HL-60 (cell line): ENCODE data around the gene MRPS12.

ENCODE experiments used
- DNase-seq, 2 experiments: peaks; one replicate each; pipeline ENCODE4 v3.0.0-alpha.2; 2010 to 2020; ENCODE audit warnings: low read depth in 1 of 2, low spot score in 1 of 2
- H3K27ac ChIP-seq: fragments of 250-450 bp; sonication (Bioruptor Pico); replicated peaks from 2 replicates; pipeline ENCODE4 v1.5.1; 2020; ENCODE audit warnings: mild to moderate bottlenecking, moderate library complexity
- H3K27me3 ChIP-seq: fragments of 250-450 bp; sonication (Bioruptor Pico); 2 replicates; pipeline ENCODE4 v1.5.1; 2021; ENCODE audit warnings: mild to moderate bottlenecking, moderate library complexity; ENCODE audit not compliant: insufficient read depth, poor library complexity, severe bottlenecking
- H3K4me3 ChIP-seq: replicated peaks from 2 replicates; pipeline ENCODE4 v1.5.1; 2011; ENCODE audit warnings: mild to moderate bottlenecking, control low read depth, low read length; ENCODE audit not compliant: insufficient read depth
- GABPA ChIP-seq: IDR thresholded peaks from 2 replicates; pipeline ENCODE4 v1.6.1; 2012; ENCODE audit warnings: low read depth
- POLR2AphosphoS5 ChIP-seq: IDR thresholded peaks from 2 replicates; pipeline ENCODE4 v1.6.1; 2012; ENCODE audit warnings: low read depth
- SPI1 ChIP-seq: IDR thresholded peaks from 2 replicates; pipeline ENCODE4 v1.6.1; 2012; ENCODE audit warnings: low read depth, mild to moderate bottlenecking, borderline replicate concordance
- TF ChIP-seq, protein P1 (sequence below): IDR thresholded peaks from 2 replicates; pipeline ENCODE4 v1.6.1; 2012; ENCODE audit warnings: low read depth; ENCODE audit not compliant: insufficient replicate concordance
- TF ChIP-seq, protein P2 (sequence below): IDR thresholded peaks from one replicate; pipeline ENCODE4 v1.5.1; 2011; ENCODE audit warnings: low read length, control low read depth, inconsistent platforms; ENCODE audit not compliant: insufficient read depth

MRPS12 gene

DNA sequence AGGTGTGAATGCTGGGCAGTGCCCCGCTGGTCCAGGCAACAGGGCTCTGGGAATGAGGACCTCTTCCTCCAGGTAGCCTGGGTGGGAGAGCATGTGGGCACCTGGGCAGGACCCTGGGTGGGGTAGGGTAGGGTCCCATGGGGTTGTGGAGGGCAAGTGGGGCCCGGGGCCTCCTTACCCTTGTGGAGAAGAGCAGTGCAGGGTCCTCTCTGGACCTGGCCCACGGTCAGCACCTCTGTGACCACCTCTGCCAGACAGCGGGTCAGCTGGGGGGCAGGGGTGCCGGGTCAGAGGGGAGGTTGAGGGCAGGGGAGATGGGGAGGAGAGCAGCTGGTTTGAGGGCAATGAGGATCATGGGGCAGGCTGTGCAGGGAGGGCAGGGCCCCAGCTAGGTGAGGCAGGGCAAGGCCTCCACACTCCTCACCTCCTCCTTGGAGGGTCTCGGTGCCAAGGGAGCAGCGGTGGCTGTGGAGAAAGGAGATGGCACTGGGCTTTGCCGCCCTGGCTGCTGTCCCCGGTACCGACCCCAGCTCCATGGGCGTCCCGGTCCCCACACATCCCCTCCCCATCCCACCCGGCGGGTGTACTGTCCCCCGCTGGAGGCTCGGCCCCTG lies 19.2 kb upstream of the MRPS12 start:
- Histone ChIP-seq H3K4me3 (no peak overlapping the region), H3K27me3 (no peaks in the 10 kb centered on the region), H3K27ac (no peak overlapping the region)
- no peak for TF ChIP-seq GABPA
- TF ChIP-seq, protein P1, sequence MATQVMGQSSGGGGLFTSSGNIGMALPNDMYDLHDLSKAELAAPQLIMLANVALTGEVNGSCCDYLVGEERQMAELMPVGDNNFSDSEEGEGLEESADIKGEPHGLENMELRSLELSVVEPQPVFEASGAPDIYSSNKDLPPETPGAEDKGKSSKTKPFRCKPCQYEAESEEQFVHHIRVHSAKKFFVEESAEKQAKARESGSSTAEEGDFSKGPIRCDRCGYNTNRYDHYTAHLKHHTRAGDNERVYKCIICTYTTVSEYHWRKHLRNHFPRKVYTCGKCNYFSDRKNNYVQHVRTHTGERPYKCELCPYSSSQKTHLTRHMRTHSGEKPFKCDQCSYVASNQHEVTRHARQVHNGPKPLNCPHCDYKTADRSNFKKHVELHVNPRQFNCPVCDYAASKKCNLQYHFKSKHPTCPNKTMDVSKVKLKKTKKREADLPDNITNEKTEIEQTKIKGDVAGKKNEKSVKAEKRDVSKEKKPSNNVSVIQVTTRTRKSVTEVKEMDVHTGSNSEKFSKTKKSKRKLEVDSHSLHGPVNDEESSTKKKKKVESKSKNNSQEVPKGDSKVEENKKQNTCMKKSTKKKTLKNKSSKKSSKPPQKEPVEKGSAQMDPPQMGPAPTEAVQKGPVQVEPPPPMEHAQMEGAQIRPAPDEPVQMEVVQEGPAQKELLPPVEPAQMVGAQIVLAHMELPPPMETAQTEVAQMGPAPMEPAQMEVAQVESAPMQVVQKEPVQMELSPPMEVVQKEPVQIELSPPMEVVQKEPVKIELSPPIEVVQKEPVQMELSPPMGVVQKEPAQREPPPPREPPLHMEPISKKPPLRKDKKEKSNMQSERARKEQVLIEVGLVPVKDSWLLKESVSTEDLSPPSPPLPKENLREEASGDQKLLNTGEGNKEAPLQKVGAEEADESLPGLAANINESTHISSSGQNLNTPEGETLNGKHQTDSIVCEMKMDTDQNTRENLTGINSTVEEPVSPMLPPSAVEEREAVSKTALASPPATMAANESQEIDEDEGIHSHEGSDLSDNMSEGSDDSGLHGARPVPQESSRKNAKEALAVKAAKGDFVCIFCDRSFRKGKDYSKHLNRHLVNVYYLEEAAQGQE, result no peak
- no peak for TF ChIP-seq SPI1
- TF ChIP-seq POLR2AphosphoS5, result no peak
- TF ChIP-seq, protein P2, sequence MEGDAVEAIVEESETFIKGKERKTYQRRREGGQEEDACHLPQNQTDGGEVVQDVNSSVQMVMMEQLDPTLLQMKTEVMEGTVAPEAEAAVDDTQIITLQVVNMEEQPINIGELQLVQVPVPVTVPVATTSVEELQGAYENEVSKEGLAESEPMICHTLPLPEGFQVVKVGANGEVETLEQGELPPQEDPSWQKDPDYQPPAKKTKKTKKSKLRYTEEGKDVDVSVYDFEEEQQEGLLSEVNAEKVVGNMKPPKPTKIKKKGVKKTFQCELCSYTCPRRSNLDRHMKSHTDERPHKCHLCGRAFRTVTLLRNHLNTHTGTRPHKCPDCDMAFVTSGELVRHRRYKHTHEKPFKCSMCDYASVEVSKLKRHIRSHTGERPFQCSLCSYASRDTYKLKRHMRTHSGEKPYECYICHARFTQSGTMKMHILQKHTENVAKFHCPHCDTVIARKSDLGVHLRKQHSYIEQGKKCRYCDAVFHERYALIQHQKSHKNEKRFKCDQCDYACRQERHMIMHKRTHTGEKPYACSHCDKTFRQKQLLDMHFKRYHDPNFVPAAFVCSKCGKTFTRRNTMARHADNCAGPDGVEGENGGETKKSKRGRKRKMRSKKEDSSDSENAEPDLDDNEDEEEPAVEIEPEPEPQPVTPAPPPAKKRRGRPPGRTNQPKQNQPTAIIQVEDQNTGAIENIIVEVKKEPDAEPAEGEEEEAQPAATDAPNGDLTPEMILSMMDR, result no peak
- no peak for DNase-seq

DNA sequence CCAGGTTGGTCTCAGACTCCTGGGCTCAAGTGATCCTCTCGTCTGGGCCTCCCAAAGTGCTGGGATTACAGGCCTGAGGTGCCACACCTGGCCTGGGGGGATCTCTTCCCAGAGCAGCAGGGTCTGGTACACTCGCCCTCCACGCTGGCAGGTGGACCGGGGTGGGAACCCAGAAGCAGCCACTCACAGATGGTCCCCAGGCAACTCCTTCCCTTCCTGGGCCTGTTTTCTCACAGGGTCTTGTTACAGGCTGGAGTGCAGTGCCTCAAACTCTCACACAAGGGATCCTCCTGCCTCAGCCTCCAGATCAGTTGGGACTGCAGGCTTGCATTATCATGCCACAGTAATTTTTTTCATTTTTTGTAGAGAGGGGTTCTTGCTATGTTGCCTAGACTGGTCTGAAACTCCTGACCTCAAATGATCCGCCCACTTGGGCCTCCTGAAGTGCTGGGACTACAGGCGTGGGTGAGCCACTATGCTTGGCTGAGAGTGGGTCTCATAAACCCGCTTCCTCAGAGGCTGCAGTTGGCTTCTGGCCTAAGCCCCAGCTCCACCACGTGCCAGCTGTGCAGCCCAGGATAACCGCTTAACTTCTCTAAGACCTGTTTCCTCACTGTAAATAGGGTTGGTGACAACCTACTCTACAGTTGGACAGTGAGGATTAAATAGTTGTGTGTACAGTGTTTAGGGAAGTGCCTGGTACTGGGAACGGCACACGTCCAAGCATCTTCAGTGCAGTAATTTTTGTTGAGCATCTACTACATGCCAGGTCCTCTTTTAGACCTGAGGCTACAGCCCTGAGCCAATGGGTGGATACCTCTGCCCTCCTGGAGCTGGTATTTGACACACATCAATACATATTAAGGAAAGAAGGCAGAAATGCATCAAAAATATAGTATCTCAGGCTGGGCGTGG lies 17.9 kb upstream of the MRPS12 start:
- Histone ChIP-seq H3K27ac (peak overlapping the region; percentile 51), H3K27me3 (no peaks in the 10 kb centered on the region), H3K4me3 (no peak overlapping the region)
- DNase-seq, result peak; percentile 36 to 72
- TF ChIP-seq POLR2AphosphoS5 (no peak), SPI1 (peak; percentile 89), GABPA (no peak)
- TF ChIP-seq, protein P1, result no peak
- TF ChIP-seq, protein P2, result no peak

DNA sequence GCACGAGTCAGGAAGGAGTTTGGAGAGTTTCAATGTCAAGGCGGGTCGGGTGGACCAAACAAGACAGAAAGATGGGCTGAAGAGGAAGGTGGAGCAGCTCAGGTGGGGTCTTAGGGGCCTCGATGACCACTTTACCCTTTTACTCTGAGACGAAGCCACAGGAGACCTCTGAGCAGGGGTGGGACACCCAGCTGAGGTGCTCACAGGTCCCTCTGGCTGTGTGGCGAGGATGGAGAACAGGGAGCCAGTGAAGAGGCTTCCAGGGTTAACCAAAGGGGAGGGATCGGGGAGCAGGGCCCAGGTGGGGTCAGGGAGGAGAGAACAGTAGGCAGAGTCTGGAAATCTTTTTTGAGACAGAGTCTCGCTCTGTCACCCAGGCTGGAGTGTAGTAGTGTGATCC lies 16.8 kb upstream of the MRPS12 start:
- TF ChIP-seq GABPA (no peak), POLR2AphosphoS5 (no peak), SPI1 (no peak)
- TF ChIP-seq, protein P2, result no peak
- TF ChIP-seq, protein P1, result no peak
- no peak overlapping the region for H3K4me3 ChIP-seq
- H3K27me3 ChIP-seq, result no peaks in the 10 kb centered on the region
- no peak for DNase-seq
- H3K27ac ChIP-seq, result no peak overlapping the region
